GM23338 (cell line): Measurements from ENCODE around the gene PPP2R5E. TPM values are rescaled to one million over a fixed set of nuclear protein-coding genes. Genes with fewer than 3 reads are reported as not detected.

Source experiments
- ATAC-seq: fragments of 200-7000 bp; cut with Tn5 transposase; 3 replicates; pipeline ENCODE4 v1.9.1; 2020
- DNase-seq: peaks from one replicate; pipeline ENCODE4 v3.0.0-alpha.2; 2015; ENCODE audit warnings: low spot score
- H2AFZ ChIP-seq: fragments of 200-600 bp; sonication (generic); 2 replicates; pipeline ENCODE4 v1.8.0; 2016; ENCODE audit warnings: antibody characterized with exemption, mild to moderate bottlenecking, moderate library complexity
- H3F3A ChIP-seq: fragments of 200-600 bp; sonication (generic); replicated peaks from 2 replicates; pipeline ENCODE4 v1.8.0; 2017; ENCODE audit warnings: antibody characterized with exemption, mixed run types, low read depth
- H3K27ac ChIP-seq: fragments of 200-600 bp; sonication (generic); 2 replicates; pipeline ENCODE4 v1.6.1; 2016; ENCODE audit warnings: low read depth
- H3K27me3 ChIP-seq: fragments of 200-600 bp; sonication (generic); 2 replicates; pipeline ENCODE4 v1.8.0; 2016; ENCODE audit warnings: mild to moderate bottlenecking, mixed run types, moderate library complexity; ENCODE audit not compliant: insufficient read depth
- H3K36me3 ChIP-seq: fragments of 200-600 bp; sonication (generic); 2 replicates; pipeline ENCODE4 v1.8.0; 2016; ENCODE audit warnings: mild to moderate bottlenecking; ENCODE audit not compliant: insufficient read depth
- H3K4me1 ChIP-seq: fragments of 200-600 bp; sonication (generic); 2 replicates; pipeline ENCODE4 v1.8.0; 2016; ENCODE audit warnings: mild to moderate bottlenecking, moderate library complexity; ENCODE audit not compliant: insufficient read depth
- H3K4me2 ChIP-seq: fragments of 200-600 bp; sonication (generic); 2 replicates; pipeline ENCODE4 v1.7.1; 2017; ENCODE audit warnings: mixed run types
- H3K4me3 ChIP-seq: fragments of 200-600 bp; sonication (generic); 2 replicates; pipeline ENCODE4 v1.6.1; 2016; ENCODE audit warnings: mixed run types
- H3K79me2 ChIP-seq: fragments of 200-600 bp; sonication (generic); replicated peaks from 2 replicates; pipeline ENCODE4 v1.8.0; 2017; ENCODE audit warnings: mild to moderate bottlenecking; ENCODE audit not compliant: insufficient read depth
- H3K9me2 ChIP-seq: fragments of 200-600 bp; sonication (generic); 2 replicates; pipeline ENCODE4 v1.8.0; 2017; ENCODE audit not compliant: insufficient read depth
- H4K20me1 ChIP-seq: fragments of 200-600 bp; sonication (generic); replicated peaks from 2 replicates; pipeline ENCODE4 v1.8.0; 2017; ENCODE audit warnings: mild to moderate bottlenecking; ENCODE audit not compliant: insufficient read depth
- H3K27ac Mint-ChIP-seq: 2 replicates; pipeline ENCODE4 v1.8.0; 2020; ENCODE audit warnings: inconsistent platforms, mild to moderate bottlenecking, moderate library complexity, mixed read lengths
- H3K27me3 Mint-ChIP-seq: 3 replicates; pipeline ENCODE4 v1.8.0; 2022; ENCODE audit warnings: low read depth, mild to moderate bottlenecking, moderate library complexity, mixed read lengths, inconsistent platforms; ENCODE audit not compliant: insufficient read depth, poor library complexity
- H3K36me3 Mint-ChIP-seq: 3 replicates; pipeline ENCODE4 v1.8.0; 2021; ENCODE audit warnings: low read depth, mild to moderate bottlenecking, inconsistent platforms, moderate library complexity, mixed read lengths
- H3K4me1 Mint-ChIP-seq: 3 replicates; pipeline ENCODE4 v1.8.0; 2020; ENCODE audit warnings: mild to moderate bottlenecking, inconsistent platforms, mixed read lengths
- H3K4me3 Mint-ChIP-seq: 3 replicates; pipeline ENCODE4 v1.8.0; 2021; ENCODE audit warnings: moderate library complexity, mild to moderate bottlenecking, inconsistent platforms, mixed read lengths
- H3K9me3 Mint-ChIP-seq: 3 replicates; pipeline ENCODE4 v1.8.0; 2020; ENCODE audit warnings: moderate library complexity, mild to moderate bottlenecking, inconsistent platforms, mixed read lengths
- CREB1 ChIP-seq: fragments of 250-450 bp; sonication (Bioruptor Pico); IDR thresholded peaks from 2 replicates; pipeline ENCODE4 v1.5.0; 2020; ENCODE audit warnings: low read depth, mild to moderate bottlenecking, moderate library complexity
- EZH2 ChIP-seq: fragments of 200-600 bp; sonication (generic); IDR thresholded peaks from one replicate; pipeline ENCODE4 v1.8.0; 2017; ENCODE audit warnings: antibody characterized with exemption, mild to moderate bottlenecking, low read depth; ENCODE audit not compliant: unreplicated experiment
- EZH2phosphoT487 ChIP-seq: fragments of 200-600 bp; sonication (generic); IDR thresholded peaks from one replicate; pipeline ENCODE4 v1.8.1; 2018; ENCODE audit warnings: antibody characterized with exemption; ENCODE audit not compliant: unreplicated experiment
- JUNB ChIP-seq: IDR thresholded peaks from one replicate; pipeline ENCODE4 v1.6.1; 2016; ENCODE audit warnings: antibody characterized with exemption; ENCODE audit not compliant: unreplicated experiment
- NANOG ChIP-seq: IDR thresholded peaks from 2 replicates; pipeline ENCODE4 v1.6.1; 2016; ENCODE audit warnings: antibody characterized with exemption, borderline replicate concordance
- POLR2AphosphoS5 ChIP-seq: IDR thresholded peaks from 2 replicates; pipeline ENCODE4 v1.6.1; 2016; ENCODE audit warnings: antibody characterized with exemption, low read depth
- STAT1 ChIP-seq: IDR thresholded peaks from one replicate; pipeline ENCODE4 v1.6.1; 2016; ENCODE audit warnings: antibody characterized with exemption; ENCODE audit not compliant: unreplicated experiment
- ZNF114 ChIP-seq: fragments of 250-450 bp; sonication (Bioruptor Pico); IDR thresholded peaks from 2 replicates; pipeline ENCODE4 v1.5.0; 2020; ENCODE audit warnings: mild to moderate bottlenecking, moderate library complexity
- ZNF331 ChIP-seq: fragments of 250-450 bp; sonication (Bioruptor Pico); IDR thresholded peaks from 2 replicates; pipeline ENCODE4 v1.5.0; 2020; ENCODE audit warnings: low read depth, mild to moderate bottlenecking, moderate library complexity
- polyA plus RNA-seq: library from polyadenylated mRNA; unstranded; fragments of >200 nt; fragmentation: Nextera tagmentation; extraction: Ambion mirVana; gene quantifications from 2 replicates; pipeline ENCODE4 v1.2.1, GENCODE V29; 2016
- total RNA-seq: library from RNA; depleted of rRNA; stranded (reverse); fragments of >200 nt; shearing (Covaris generic); gene quantifications from 2 replicates; pipeline ENCODE4 v1.2.3, GENCODE V29; 2014
- TF ChIP-seq, protein P1 (sequence below): IDR thresholded peaks from 2 replicates; pipeline ENCODE4 v1.6.1; 2016; ENCODE audit warnings: antibody characterized with exemption
- TF ChIP-seq, protein P2 (sequence below), 2 experiments: fragments of 200-600 bp in 1 of 2; sonication (generic) in 1 of 2; conservative IDR thresholded peaks; 2 replicates each; pipeline versions ENCODE4 v1.5.1 to v1.6.1; 2016 to 2017; ENCODE audit warnings: antibody characterized with exemption in 2 of 2, low read depth in 2 of 2, mild to moderate bottlenecking in 2 of 2, moderate library complexity in 1 of 2
- TF ChIP-seq, protein P3 (sequence below): IDR thresholded peaks from one replicate; pipeline ENCODE4 v1.6.1; 2018; ENCODE audit warnings: antibody characterized with exemption; ENCODE audit not compliant: unreplicated experiment
- TF ChIP-seq, protein P4 (sequence below): fragments of 250-450 bp; sonication (Bioruptor Pico); IDR thresholded peaks from 2 replicates; pipeline ENCODE4 v1.5.0; 2020; ENCODE audit warnings: mild to moderate bottlenecking, moderate library complexity

Gene PPP2R5E
- total and polyA plus RNA-seq, 2 experiments from 2014 or later, result 40.9 to 45.5 TPM

DNA sequence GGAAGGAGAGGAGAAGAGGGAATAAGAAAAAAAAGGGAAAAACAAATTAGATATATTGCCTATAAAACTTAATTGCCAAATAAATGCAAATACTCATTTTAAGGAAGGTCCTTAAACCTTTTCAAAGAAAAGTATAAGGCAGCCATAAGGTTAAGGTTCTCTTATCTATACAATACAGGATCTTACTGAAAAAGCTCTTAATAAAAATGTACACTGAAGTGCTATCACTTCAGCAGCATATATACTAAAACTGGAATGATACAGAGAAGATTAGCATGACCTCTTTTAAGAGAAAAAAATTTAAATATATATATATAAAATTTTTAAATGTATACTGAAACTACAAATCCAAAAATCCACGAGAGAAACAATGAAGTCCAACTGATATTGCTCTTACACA lies 65.6 kb downstream of the PPP2R5E start:
- H3K9me2 ChIP-seq, result no peaks in the 10 kb centered on the region
- no peak for DNase-seq
- Mint-ChIP-seq H3K27me3 (peaks cover 3% of the 10 kb centered on the region), H3K9me3 (peaks cover 3% of the 10 kb centered on the region; the same call in 1 of the 3 replicates), H3K27ac (no peak overlapping the region), H3K36me3 (peaks cover 3% of the 10 kb centered on the region; the same call in 1 of the 3 replicates), H3K4me3 (no peak overlapping the region), H3K4me1 (peaks cover 16% of the 10 kb centered on the region; the same call in 2 of the 3 replicates)
- no peak overlapping the region for H3K27ac ChIP-seq
- no peak for TF ChIP-seq ZNF331 (CRISPR knock-in tag)
- TF ChIP-seq STAT1, result no peak
- no peak for TF ChIP-seq ZNF114 (CRISPR knock-in tag)
- TF ChIP-seq, protein P1, sequence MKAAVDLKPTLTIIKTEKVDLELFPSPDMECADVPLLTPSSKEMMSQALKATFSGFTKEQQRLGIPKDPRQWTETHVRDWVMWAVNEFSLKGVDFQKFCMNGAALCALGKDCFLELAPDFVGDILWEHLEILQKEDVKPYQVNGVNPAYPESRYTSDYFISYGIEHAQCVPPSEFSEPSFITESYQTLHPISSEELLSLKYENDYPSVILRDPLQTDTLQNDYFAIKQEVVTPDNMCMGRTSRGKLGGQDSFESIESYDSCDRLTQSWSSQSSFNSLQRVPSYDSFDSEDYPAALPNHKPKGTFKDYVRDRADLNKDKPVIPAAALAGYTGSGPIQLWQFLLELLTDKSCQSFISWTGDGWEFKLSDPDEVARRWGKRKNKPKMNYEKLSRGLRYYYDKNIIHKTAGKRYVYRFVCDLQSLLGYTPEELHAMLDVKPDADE, result no peak
- no peak for TF ChIP-seq POLR2AphosphoS5
- TF ChIP-seq, protein P2, sequence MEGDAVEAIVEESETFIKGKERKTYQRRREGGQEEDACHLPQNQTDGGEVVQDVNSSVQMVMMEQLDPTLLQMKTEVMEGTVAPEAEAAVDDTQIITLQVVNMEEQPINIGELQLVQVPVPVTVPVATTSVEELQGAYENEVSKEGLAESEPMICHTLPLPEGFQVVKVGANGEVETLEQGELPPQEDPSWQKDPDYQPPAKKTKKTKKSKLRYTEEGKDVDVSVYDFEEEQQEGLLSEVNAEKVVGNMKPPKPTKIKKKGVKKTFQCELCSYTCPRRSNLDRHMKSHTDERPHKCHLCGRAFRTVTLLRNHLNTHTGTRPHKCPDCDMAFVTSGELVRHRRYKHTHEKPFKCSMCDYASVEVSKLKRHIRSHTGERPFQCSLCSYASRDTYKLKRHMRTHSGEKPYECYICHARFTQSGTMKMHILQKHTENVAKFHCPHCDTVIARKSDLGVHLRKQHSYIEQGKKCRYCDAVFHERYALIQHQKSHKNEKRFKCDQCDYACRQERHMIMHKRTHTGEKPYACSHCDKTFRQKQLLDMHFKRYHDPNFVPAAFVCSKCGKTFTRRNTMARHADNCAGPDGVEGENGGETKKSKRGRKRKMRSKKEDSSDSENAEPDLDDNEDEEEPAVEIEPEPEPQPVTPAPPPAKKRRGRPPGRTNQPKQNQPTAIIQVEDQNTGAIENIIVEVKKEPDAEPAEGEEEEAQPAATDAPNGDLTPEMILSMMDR (conservative IDR thresholded peaks at IDR 0.05; ENCODE audit: low read depth in 2 of 2), result no peak
- no peak for TF ChIP-seq EZH2
- TF ChIP-seq NANOG, result no peak
- no peak for TF ChIP-seq EZH2phosphoT487
- TF ChIP-seq CREB1 (CRISPR knock-in tag), result no peak
- TF ChIP-seq JUNB, result no peak
- TF ChIP-seq, protein P3, sequence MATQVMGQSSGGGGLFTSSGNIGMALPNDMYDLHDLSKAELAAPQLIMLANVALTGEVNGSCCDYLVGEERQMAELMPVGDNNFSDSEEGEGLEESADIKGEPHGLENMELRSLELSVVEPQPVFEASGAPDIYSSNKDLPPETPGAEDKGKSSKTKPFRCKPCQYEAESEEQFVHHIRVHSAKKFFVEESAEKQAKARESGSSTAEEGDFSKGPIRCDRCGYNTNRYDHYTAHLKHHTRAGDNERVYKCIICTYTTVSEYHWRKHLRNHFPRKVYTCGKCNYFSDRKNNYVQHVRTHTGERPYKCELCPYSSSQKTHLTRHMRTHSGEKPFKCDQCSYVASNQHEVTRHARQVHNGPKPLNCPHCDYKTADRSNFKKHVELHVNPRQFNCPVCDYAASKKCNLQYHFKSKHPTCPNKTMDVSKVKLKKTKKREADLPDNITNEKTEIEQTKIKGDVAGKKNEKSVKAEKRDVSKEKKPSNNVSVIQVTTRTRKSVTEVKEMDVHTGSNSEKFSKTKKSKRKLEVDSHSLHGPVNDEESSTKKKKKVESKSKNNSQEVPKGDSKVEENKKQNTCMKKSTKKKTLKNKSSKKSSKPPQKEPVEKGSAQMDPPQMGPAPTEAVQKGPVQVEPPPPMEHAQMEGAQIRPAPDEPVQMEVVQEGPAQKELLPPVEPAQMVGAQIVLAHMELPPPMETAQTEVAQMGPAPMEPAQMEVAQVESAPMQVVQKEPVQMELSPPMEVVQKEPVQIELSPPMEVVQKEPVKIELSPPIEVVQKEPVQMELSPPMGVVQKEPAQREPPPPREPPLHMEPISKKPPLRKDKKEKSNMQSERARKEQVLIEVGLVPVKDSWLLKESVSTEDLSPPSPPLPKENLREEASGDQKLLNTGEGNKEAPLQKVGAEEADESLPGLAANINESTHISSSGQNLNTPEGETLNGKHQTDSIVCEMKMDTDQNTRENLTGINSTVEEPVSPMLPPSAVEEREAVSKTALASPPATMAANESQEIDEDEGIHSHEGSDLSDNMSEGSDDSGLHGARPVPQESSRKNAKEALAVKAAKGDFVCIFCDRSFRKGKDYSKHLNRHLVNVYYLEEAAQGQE, result no peak
- TF ChIP-seq, protein P4, sequence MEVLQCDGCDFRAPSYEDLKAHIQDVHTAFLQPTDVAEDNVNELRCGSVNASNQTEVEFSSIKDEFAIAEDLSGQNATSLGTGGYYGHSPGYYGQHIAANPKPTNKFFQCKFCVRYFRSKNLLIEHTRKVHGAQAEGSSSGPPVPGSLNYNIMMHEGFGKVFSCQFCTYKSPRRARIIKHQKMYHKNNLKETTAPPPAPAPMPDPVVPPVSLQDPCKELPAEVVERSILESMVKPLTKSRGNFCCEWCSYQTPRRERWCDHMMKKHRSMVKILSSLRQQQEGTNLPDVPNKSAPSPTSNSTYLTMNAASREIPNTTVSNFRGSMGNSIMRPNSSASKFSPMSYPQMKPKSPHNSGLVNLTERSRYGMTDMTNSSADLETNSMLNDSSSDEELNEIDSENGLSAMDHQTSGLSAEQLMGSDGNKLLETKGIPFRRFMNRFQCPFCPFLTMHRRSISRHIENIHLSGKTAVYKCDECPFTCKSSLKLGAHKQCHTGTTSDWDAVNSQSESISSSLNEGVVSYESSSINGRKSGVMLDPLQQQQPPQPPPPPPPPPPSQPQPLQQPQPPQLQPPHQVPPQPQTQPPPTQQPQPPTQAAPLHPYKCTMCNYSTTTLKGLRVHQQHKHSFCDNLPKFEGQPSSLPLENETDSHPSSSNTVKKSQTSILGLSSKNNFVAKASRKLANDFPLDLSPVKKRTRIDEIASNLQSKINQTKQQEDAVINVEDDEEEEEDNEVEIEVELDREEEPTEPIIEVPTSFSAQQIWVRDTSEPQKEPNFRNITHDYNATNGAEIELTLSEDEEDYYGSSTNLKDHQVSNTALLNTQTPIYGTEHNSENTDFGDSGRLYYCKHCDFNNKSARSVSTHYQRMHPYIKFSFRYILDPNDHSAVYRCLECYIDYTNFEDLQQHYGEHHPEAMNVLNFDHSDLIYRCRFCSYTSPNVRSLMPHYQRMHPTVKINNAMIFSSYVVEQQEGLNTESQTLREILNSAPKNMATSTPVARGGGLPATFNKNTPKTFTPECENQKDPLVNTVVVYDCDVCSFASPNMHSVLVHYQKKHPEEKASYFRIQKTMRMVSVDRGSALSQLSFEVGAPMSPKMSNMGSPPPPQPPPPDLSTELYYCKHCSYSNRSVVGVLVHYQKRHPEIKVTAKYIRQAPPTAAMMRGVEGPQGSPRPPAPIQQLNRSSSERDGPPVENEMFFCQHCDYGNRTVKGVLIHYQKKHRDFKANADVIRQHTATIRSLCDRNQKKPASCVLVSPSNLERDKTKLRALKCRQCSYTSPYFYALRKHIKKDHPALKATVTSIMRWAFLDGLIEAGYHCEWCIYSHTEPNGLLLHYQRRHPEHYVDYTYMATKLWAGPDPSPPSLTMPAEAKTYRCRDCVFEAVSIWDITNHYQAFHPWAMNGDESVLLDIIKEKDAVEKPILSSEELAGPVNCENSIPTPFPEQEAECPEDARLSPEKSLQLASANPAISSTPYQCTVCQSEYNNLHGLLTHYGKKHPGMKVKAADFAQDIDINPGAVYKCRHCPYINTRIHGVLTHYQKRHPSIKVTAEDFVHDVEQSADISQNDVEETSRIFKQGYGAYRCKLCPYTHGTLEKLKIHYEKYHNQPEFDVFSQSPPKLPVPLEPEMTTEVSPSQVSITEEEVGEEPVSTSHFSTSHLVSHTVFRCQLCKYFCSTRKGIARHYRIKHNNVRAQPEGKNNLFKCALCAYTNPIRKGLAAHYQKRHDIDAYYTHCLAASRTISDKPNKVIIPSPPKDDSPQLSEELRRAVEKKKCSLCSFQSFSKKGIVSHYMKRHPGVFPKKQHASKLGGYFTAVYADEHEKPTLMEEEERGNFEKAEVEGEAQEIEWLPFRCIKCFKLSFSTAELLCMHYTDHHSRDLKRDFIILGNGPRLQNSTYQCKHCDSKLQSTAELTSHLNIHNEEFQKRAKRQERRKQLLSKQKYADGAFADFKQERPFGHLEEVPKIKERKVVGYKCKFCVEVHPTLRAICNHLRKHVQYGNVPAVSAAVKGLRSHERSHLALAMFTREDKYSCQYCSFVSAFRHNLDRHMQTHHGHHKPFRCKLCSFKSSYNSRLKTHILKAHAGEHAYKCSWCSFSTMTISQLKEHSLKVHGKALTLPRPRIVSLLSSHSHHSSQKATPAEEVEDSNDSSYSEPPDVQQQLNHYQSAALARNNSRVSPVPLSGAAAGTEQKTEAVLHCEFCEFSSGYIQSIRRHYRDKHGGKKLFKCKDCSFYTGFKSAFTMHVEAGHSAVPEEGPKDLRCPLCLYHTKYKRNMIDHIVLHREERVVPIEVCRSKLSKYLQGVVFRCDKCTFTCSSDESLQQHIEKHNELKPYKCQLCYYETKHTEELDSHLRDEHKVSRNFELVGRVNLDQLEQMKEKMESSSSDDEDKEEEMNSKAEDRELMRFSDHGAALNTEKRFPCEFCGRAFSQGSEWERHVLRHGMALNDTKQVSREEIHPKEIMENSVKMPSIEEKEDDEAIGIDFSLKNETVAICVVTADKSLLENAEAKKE (CRISPR knock-in tag), result no peak
- H2AFZ ChIP-seq, result no peak overlapping the region
- ATAC-seq, result no peak
- H3F3A ChIP-seq, result no peaks in the 10 kb centered on the region
- H3K36me3 ChIP-seq, result no peaks in the 10 kb centered on the region
- no peak overlapping the region for H3K4me3 ChIP-seq
- peaks cover 21% of the 10 kb centered on the region for H3K4me1 ChIP-seq
- H4K20me1 ChIP-seq, result peaks cover 5% of the 10 kb centered on the region
- H3K79me2 ChIP-seq, result peaks cover 98% of the 10 kb centered on the region
- H3K4me2 ChIP-seq, result no peak overlapping the region
- H3K27me3 ChIP-seq, result no peaks in the 10 kb centered on the region
